ENCODE data around the gene ACTN2. TPM values are rescaled to one million over a fixed set of nuclear protein-coding genes. Genes with fewer than 3 reads are reported as not detected.

Gene ACTN2
- total and polyA plus RNA-seq, 4 donors = 0.81 to 6.6 (median 3.0) TPM

DNA sequence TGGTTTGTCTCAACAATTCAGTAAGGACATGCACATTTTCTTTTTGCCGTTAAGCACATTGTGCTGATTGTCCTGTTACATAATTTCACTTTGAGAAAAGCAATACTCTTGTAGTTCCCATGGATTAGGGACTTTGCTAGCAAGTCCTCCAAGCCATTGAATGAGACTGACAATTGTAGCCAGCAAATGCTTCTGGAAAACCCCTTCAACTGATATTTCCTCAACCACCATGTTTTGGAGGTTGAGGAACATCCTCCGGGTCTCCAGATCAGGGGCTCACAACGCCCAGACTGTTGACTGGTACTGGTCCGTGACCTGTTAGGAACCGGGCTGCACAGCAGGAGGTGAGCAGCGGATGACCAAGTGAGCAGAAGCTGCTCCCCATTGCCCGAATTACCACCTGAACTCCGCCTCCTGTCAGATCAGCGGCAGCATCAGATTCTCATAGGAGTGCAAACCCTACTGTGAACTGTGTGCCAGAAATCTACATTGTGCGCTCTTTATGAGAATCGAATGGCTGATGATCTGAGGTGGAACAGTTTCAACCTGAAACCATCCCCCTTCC lies 24.1 kb downstream of the ACTN2 start:
- TF ChIP-seq, protein P1, sequence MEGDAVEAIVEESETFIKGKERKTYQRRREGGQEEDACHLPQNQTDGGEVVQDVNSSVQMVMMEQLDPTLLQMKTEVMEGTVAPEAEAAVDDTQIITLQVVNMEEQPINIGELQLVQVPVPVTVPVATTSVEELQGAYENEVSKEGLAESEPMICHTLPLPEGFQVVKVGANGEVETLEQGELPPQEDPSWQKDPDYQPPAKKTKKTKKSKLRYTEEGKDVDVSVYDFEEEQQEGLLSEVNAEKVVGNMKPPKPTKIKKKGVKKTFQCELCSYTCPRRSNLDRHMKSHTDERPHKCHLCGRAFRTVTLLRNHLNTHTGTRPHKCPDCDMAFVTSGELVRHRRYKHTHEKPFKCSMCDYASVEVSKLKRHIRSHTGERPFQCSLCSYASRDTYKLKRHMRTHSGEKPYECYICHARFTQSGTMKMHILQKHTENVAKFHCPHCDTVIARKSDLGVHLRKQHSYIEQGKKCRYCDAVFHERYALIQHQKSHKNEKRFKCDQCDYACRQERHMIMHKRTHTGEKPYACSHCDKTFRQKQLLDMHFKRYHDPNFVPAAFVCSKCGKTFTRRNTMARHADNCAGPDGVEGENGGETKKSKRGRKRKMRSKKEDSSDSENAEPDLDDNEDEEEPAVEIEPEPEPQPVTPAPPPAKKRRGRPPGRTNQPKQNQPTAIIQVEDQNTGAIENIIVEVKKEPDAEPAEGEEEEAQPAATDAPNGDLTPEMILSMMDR (IDR thresholded peaks at IDR 0.05; ENCODE audit: control extremely low read depth, extremely low read depth) = no peak
- 80 to 81% methylated on average over 11 of the region's 11 CpGs for WGBS, 2 donors
- Histone ChIP-seq H3K4me3 (no peak overlapping the region), H3K36me3 (ENCODE audit: control insufficient read depth in 4 of 4, insufficient read depth in 4 of 4, low read length in 4 of 4) (no peaks in the 10 kb centered on the region), H3K27ac (ENCODE audit: low read depth in 1 of 2, low read length in 1 of 2) (no peak overlapping the region), H3K27me3 (ENCODE audit: control insufficient read depth in 3 of 3, insufficient read depth in 3 of 3, low read length in 2 of 3) (no peaks in the 10 kb centered on the region), H3K4me1 (ENCODE audit: control insufficient read depth in 5 of 5, insufficient read depth in 5 of 5, low read length in 5 of 5) (peaks cover 0 to 7% (median 0%) of the 10 kb centered on the region in 5 donors), H3K9me3 (ENCODE audit: control insufficient read depth in 4 of 4, insufficient read depth in 3 of 4, low read length in 3 of 4) (no peaks in the 10 kb centered on the region), H3K9ac (ENCODE audit: insufficient read depth in 1 of 2, low read length in 2 of 2) (no peak overlapping the region)
- ATAC-seq (ENCODE audit: insufficient read depth, low FRiP score) (no peak), DNase-seq (no peak)

DNA sequence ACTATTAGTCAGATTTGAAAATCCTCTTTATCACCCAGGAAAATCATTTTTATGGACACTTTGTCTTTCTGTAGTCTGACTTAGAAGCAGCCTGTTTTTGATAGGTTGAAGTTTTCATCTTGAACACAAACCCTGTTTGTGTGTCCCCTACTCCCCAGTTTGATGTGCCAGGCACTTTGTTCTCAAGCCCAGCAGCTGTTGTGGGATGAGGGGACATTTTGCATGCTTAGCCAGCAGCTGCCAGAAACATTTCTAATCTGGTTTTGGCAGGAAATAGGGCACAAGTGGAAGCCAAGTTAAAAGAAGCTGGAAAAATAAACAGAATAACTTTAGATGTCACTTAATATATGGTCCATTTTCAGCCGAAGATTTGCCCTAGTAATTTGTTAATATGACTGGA lies 29.9 kb downstream of the ACTN2 start:
- H3K4me1 ChIP-seq (ENCODE audit: control insufficient read depth in 5 of 5, insufficient read depth in 5 of 5, low read length in 5 of 5) = peaks cover 0 to 10% (median 0%) of the 10 kb centered on the region in 5 donors
- no peak for ATAC-seq (ENCODE audit: insufficient read depth, low FRiP score)
- H3K4me3 ChIP-seq = no peak overlapping the region
- no peak overlapping the region for H3K9ac ChIP-seq (ENCODE audit: insufficient read depth in 1 of 2, low read length in 2 of 2)
- WGBS, 2 donors = 10 to 37% methylated on average over 1 of the region's 1 CpG
- TF ChIP-seq, protein P1 (IDR thresholded peaks at IDR 0.05; ENCODE audit: control extremely low read depth, extremely low read depth) = no peak
- H3K27me3 ChIP-seq (ENCODE audit: control insufficient read depth in 3 of 3, insufficient read depth in 3 of 3, low read length in 2 of 3) = no peaks in the 10 kb centered on the region
- peaks cover 0 to 16% (median 0%) of the 10 kb centered on the region in 4 donors for H3K36me3 ChIP-seq (ENCODE audit: control insufficient read depth in 4 of 4, insufficient read depth in 4 of 4, low read length in 4 of 4)
- H3K9me3 ChIP-seq (ENCODE audit: control insufficient read depth in 4 of 4, insufficient read depth in 3 of 4, low read length in 3 of 4) = no peaks in the 10 kb centered on the region
- peak; percentile 77 to 95 (median 93) for DNase-seq
- peak overlapping the region in 1 of 2 donors; percentile 13 for H3K27ac ChIP-seq (ENCODE audit: low read depth in 1 of 2, low read length in 1 of 2)

DNA sequence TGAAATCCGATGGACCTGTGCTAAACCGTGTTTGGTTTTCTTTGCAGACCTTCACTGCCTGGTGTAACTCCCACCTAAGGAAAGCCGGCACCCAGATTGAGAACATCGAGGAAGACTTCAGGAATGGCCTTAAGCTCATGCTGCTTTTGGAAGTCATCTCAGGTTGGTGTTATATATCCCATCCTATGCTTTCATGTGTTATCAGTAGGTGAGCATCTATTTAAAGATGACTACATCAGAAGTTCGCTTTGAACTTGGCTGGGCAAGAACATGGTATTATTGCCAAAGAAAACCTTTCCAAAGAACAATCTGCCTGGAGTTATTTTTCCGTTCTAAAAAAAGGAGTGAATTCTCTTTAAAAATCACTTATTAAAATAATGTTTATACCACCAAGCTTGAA lies 31.5 kb downstream of the ACTN2 start:
- 86 to 89% methylated on average over 6 of the region's 6 CpGs for WGBS, 2 donors
- Histone ChIP-seq H3K36me3 (ENCODE audit: control insufficient read depth in 4 of 4, insufficient read depth in 4 of 4, low read length in 4 of 4) (peaks cover 0 to 19% (median 0%) of the 10 kb centered on the region in 4 donors), H3K4me3 (no peak overlapping the region), H3K27me3 (ENCODE audit: control insufficient read depth in 3 of 3, insufficient read depth in 3 of 3, low read length in 2 of 3) (no peaks in the 10 kb centered on the region), H3K4me1 (ENCODE audit: control insufficient read depth in 5 of 5, insufficient read depth in 5 of 5, low read length in 5 of 5) (peaks cover 0 to 10% (median 0%) of the 10 kb centered on the region in 5 donors), H3K9ac (ENCODE audit: insufficient read depth in 1 of 2, low read length in 2 of 2) (no peak overlapping the region), H3K9me3 (ENCODE audit: control insufficient read depth in 4 of 4, insufficient read depth in 3 of 4, low read length in 3 of 4) (no peaks in the 10 kb centered on the region), H3K27ac (ENCODE audit: low read depth in 1 of 2, low read length in 1 of 2) (no peak overlapping the region)
- TF ChIP-seq, protein P1 (IDR thresholded peaks at IDR 0.05; ENCODE audit: control extremely low read depth, extremely low read depth) = no peak
- ATAC-seq (ENCODE audit: insufficient read depth, low FRiP score) = no peak
- DNase-seq = no peak

DNA sequence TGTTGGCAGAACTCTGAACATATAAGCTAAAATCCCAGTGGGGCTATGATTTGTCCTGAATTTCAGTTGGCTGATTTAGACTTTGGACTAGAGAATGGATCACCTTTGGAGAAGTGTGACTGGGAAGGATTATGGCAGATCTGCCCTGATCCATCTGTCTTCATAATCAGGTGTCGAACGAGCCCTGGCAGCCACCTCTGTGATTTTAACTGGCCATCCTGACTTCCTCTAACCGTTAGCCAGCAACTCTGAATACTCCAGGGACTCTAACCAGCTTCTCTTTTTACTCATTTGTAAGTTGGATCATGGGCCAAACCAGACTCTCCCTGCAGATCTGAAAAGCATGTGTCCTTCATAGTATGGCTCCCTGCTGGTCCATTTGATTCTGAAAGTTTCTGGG lies 32.0 kb downstream of the ACTN2 start:
- Histone ChIP-seq H3K27ac (ENCODE audit: low read depth in 1 of 2, low read length in 1 of 2) (peak overlapping the region in 1 of 2 donors; percentile 36), H3K9ac (ENCODE audit: insufficient read depth in 1 of 2, low read length in 2 of 2) (no peak overlapping the region), H3K9me3 (ENCODE audit: control insufficient read depth in 4 of 4, insufficient read depth in 3 of 4, low read length in 3 of 4) (no peaks in the 10 kb centered on the region), H3K4me1 (ENCODE audit: control insufficient read depth in 5 of 5, insufficient read depth in 5 of 5, low read length in 5 of 5) (peaks cover 0 to 10% (median 0%) of the 10 kb centered on the region in 5 donors), H3K4me3 (no peak overlapping the region), H3K36me3 (ENCODE audit: control insufficient read depth in 4 of 4, insufficient read depth in 4 of 4, low read length in 4 of 4) (peaks cover 0 to 19% (median 0%) of the 10 kb centered on the region in 4 donors), H3K27me3 (ENCODE audit: control insufficient read depth in 3 of 3, insufficient read depth in 3 of 3, low read length in 2 of 3) (no peaks in the 10 kb centered on the region)
- DNase-seq (no peak), ATAC-seq (ENCODE audit: insufficient read depth, low FRiP score) (no peak)
- 51% methylated on average over 3 of the region's 3 CpGs for WGBS, 2 donors
- TF ChIP-seq, protein P1 (IDR thresholded peaks at IDR 0.05; ENCODE audit: control extremely low read depth, extremely low read depth) = no peak
